WTC11 (cell line): ENCODE data around the gene ARID4B. TPM values are rescaled to one million over a fixed set of nuclear protein-coding genes. Genes with fewer than 3 reads are reported as not detected.

Source experiments
- EMX1 ChIP-seq: fragments of 250-450 bp; sonication (Bioruptor Pico); IDR thresholded peaks from 2 replicates; pipeline ENCODE4 v1.8.0; 2021; ENCODE audit warnings: mild to moderate bottlenecking
- GABPB1 ChIP-seq: sonication (generic); formaldehyde crosslinking; IDR thresholded peaks from 2 replicates; pipeline ENCODE4 v1.8.1; 2023; ENCODE audit warnings: mild to moderate bottlenecking, missing genetic modification reagents
- IRF2 ChIP-seq: sonication (generic); formaldehyde crosslinking; IDR thresholded peaks from 2 replicates; pipeline ENCODE4 v1.8.0; 2022; ENCODE audit warnings: low read depth, missing genetic modification reagents, borderline replicate concordance
- ZBTB21 ChIP-seq: sonication (generic); formaldehyde crosslinking; IDR thresholded peaks from 2 replicates; pipeline ENCODE4 v1.8.1; 2023; ENCODE audit warnings: mild to moderate bottlenecking, missing genetic modification reagents, borderline replicate concordance
- microRNA-seq: library from miRNA; unstranded; fragments of <30 nt; microRNA quantifications from one replicate; pipeline ENCODE4 v1.2.0, GENCODE V29; 2022; ENCODE audit warnings: borderline number of aligned reads
- total RNA-seq: library from RNA; stranded (reverse); gene quantifications from 3 replicates; pipeline ENCODE4 v1.2.3, GENCODE V29; 2021
- TF ChIP-seq, protein P1 (sequence below): sonication (generic); formaldehyde crosslinking; IDR thresholded peaks from 2 replicates; pipeline ENCODE4 v1.8.0; 2023; ENCODE audit warnings: missing genetic modification reagents, mild to moderate bottlenecking, borderline replicate concordance
- TF ChIP-seq, protein P2 (sequence below): fragments of 250-450 bp; sonication (Bioruptor Pico); IDR thresholded peaks from 2 replicates; pipeline ENCODE4 v1.9.0; 2021; ENCODE audit warnings: mild to moderate bottlenecking, borderline replicate concordance

The ARID4B gene
- total RNA-seq, 1 experiment from 2014 or later: 35.7 TPM

DNA sequence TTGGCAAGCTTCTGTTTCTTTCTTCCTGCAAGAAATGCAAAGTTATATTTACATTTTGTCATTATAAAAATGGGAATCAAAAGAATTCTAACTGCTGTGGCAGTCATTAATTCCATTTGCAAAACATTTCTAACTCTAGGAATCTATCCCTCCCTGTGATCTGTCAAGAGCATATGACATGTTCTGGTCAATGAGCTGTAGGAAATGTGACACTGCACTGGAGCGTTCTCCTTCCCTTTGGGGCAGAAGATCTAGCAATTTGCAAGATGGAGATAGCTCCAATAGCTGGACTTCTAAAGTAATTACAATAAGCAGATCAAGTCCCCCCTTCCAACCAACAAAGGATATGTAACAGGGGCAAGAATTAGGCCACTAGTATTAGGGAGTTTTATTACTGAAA lies 205.6 kb downstream of the ARID4B start (continued):
- TF ChIP-seq, protein P1, sequence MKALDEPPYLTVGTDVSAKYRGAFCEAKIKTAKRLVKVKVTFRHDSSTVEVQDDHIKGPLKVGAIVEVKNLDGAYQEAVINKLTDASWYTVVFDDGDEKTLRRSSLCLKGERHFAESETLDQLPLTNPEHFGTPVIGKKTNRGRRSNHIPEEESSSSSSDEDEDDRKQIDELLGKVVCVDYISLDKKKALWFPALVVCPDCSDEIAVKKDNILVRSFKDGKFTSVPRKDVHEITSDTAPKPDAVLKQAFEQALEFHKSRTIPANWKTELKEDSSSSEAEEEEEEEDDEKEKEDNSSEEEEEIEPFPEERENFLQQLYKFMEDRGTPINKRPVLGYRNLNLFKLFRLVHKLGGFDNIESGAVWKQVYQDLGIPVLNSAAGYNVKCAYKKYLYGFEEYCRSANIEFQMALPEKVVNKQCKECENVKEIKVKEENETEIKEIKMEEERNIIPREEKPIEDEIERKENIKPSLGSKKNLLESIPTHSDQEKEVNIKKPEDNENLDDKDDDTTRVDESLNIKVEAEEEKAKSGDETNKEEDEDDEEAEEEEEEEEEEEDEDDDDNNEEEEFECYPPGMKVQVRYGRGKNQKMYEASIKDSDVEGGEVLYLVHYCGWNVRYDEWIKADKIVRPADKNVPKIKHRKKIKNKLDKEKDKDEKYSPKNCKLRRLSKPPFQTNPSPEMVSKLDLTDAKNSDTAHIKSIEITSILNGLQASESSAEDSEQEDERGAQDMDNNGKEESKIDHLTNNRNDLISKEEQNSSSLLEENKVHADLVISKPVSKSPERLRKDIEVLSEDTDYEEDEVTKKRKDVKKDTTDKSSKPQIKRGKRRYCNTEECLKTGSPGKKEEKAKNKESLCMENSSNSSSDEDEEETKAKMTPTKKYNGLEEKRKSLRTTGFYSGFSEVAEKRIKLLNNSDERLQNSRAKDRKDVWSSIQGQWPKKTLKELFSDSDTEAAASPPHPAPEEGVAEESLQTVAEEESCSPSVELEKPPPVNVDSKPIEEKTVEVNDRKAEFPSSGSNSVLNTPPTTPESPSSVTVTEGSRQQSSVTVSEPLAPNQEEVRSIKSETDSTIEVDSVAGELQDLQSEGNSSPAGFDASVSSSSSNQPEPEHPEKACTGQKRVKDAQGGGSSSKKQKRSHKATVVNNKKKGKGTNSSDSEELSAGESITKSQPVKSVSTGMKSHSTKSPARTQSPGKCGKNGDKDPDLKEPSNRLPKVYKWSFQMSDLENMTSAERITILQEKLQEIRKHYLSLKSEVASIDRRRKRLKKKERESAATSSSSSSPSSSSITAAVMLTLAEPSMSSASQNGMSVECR: no peak
- TF ChIP-seq GABPB1 (CRISPR knock-in tag) (no peak), EMX1 (CRISPR knock-in tag) (no peak), IRF2 (CRISPR knock-in tag) (no peak), ZBTB21 (CRISPR knock-in tag) (no peak)
- TF ChIP-seq, protein P2, sequence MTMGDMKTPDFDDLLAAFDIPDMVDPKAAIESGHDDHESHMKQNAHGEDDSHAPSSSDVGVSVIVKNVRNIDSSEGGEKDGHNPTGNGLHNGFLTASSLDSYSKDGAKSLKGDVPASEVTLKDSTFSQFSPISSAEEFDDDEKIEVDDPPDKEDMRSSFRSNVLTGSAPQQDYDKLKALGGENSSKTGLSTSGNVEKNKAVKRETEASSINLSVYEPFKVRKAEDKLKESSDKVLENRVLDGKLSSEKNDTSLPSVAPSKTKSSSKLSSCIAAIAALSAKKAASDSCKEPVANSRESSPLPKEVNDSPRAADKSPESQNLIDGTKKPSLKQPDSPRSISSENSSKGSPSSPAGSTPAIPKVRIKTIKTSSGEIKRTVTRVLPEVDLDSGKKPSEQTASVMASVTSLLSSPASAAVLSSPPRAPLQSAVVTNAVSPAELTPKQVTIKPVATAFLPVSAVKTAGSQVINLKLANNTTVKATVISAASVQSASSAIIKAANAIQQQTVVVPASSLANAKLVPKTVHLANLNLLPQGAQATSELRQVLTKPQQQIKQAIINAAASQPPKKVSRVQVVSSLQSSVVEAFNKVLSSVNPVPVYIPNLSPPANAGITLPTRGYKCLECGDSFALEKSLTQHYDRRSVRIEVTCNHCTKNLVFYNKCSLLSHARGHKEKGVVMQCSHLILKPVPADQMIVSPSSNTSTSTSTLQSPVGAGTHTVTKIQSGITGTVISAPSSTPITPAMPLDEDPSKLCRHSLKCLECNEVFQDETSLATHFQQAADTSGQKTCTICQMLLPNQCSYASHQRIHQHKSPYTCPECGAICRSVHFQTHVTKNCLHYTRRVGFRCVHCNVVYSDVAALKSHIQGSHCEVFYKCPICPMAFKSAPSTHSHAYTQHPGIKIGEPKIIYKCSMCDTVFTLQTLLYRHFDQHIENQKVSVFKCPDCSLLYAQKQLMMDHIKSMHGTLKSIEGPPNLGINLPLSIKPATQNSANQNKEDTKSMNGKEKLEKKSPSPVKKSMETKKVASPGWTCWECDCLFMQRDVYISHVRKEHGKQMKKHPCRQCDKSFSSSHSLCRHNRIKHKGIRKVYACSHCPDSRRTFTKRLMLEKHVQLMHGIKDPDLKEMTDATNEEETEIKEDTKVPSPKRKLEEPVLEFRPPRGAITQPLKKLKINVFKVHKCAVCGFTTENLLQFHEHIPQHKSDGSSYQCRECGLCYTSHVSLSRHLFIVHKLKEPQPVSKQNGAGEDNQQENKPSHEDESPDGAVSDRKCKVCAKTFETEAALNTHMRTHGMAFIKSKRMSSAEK: no peak

Small RNA genes lying within 50 kb of the gene (microRNA-seq; reads per million reads assigned to microRNA genes)
- not detected for gene MIR4753

Other genes starting within 250 kb of the ARID4B start
- 180 to 184 TPM (median 182 TPM) in 3 replicates for gene TOMM20, start 199.3 kb downstream of the ARID4B start, total RNA-seq
- gene RBM34, start 166.9 kb downstream of the ARID4B start, total RNA-seq: 97.4 to 112 TPM (median 104 TPM) in 3 replicates
- gene GGPS1, start 391 bp upstream of the ARID4B start, total RNA-seq: 37.3 to 43.5 TPM (median 39.2 TPM) in 3 replicates
- gene TBCE, start 39.2 kb upstream of the ARID4B start, total RNA-seq: 33.3 to 40.1 TPM (median 34.8 TPM) in 3 replicates
- gene B3GALNT2, start 176.3 kb upstream of the ARID4B start, total RNA-seq: 37.4 to 41.7 TPM (median 40.8 TPM) in 3 replicates